HepG2 (cell line): ENCODE data around the gene PYY. TPM values are rescaled to one million over a fixed set of nuclear protein-coding genes. Genes with fewer than 3 reads are reported as not detected.

Experiments
- CEBPG ChIP-seq: IDR thresholded peaks from 2 replicates; pipeline ENCODE4 v1.6.1; 2016
- GATA4 ChIP-seq: sonication (generic); IDR thresholded peaks from 2 replicates; pipeline ENCODE4 v1.6.1; 2016; ENCODE audit warnings: antibody characterized with exemption, low read depth, borderline replicate concordance
- MXD4 ChIP-seq: IDR thresholded peaks from 2 replicates; pipeline ENCODE4 v1.6.1; 2016; ENCODE audit warnings: mild to moderate bottlenecking, missing biosample characterization, missing genetic modification reagents
- SIN3B ChIP-seq: fragments of 150-350 bp; IDR thresholded peaks from 2 replicates; pipeline ENCODE4 v1.6.1; 2014; ENCODE audit warnings: low read length
- TBL1XR1 ChIP-seq: fragments of 150-350 bp; IDR thresholded peaks from 2 replicates; pipeline ENCODE4 v1.6.1; 2014; ENCODE audit warnings: borderline replicate concordance, low read length; ENCODE audit not compliant: partially characterized antibody
- ZFX ChIP-seq: sonication (generic); formaldehyde crosslinking; IDR thresholded peaks from 2 replicates; pipeline ENCODE4 v1.4.0; 2020; ENCODE audit warnings: mild to moderate bottlenecking, low read depth, missing genetic modification reagents, moderate library complexity
- ZFY ChIP-seq: sonication (generic); formaldehyde crosslinking; IDR thresholded peaks from 2 replicates; pipeline ENCODE4 v1.4.0; 2020; ENCODE audit warnings: missing genetic modification reagents
- ZIK1 ChIP-seq: sonication (generic); formaldehyde crosslinking; IDR thresholded peaks from 2 replicates; pipeline ENCODE4 v1.5.0; 2020; ENCODE audit warnings: mild to moderate bottlenecking, low read depth, missing genetic modification reagents, borderline replicate concordance
- ZNF207 ChIP-seq: fragments of 450-650 bp; IDR thresholded peaks from 2 replicates; pipeline ENCODE4 v1.6.1; 2016; ENCODE audit warnings: antibody characterized with exemption, borderline replicate concordance
- ZNF430 ChIP-seq: sonication (generic); formaldehyde crosslinking; IDR thresholded peaks from 2 replicates; pipeline ENCODE4 v1.9.0; 2021; ENCODE audit warnings: mild to moderate bottlenecking, missing genetic modification reagents
- ZNF569 ChIP-seq: sonication (generic); formaldehyde crosslinking; IDR thresholded peaks from 2 replicates; pipeline ENCODE4 v1.5.0; 2020; ENCODE audit warnings: mild to moderate bottlenecking, missing genetic modification reagents, moderate library complexity, borderline replicate concordance
- ZNF781 ChIP-seq: sonication (generic); formaldehyde crosslinking; IDR thresholded peaks from 2 replicates; pipeline ENCODE4 v1.5.1; 2020; ENCODE audit warnings: borderline replicate concordance, mild to moderate bottlenecking, missing genetic modification reagents; ENCODE audit errors: not compliant biosample characterization
- polyA plus RNA-seq, 8 experiments: library from polyadenylated mRNA; depleted of rRNA in 3 of 8; stranded (reverse) in 7 of 8; unstranded in 1 of 8; fragments of >200 nt; fragmentation: Illumina TruSeq in 4 of 8; extraction: Trizol in 4 of 8; gene quantifications; 2 replicates each; pipeline versions ENCODE4 v1.2.1 to v1.2.3, GENCODE V29; 2011 to 2016; ENCODE audit warnings: low read depth in 4 of 8, missing spikeins in 1 of 8, mixed read lengths in 1 of 8; ENCODE audit not compliant: insufficient read depth in 1 of 8
- total RNA-seq, 5 experiments: library from RNA; depleted of rRNA; stranded (reverse); fragments of >200 nt; fragmentation: Illumina TruSeq; extraction: Trizol; gene quantifications; 2 replicates each; pipeline ENCODE4 v1.2.3, GENCODE V29; 2016; ENCODE audit warnings: low read depth in 1 of 5
- TF ChIP-seq, protein P1 (sequence below): sonication (generic); formaldehyde crosslinking; IDR thresholded peaks from 2 replicates; pipeline ENCODE4 v1.4.0; 2020; ENCODE audit warnings: missing genetic modification reagents, borderline replicate concordance
- TF ChIP-seq, protein P2 (sequence below): sonication (generic); formaldehyde crosslinking; IDR thresholded peaks from 2 replicates; pipeline ENCODE4 v1.4.0; 2020; ENCODE audit warnings: mild to moderate bottlenecking, low read depth, missing genetic modification reagents
- TF ChIP-seq, protein P3 (sequence below): sonication (generic); formaldehyde crosslinking; IDR thresholded peaks from 2 replicates; pipeline ENCODE4 v1.9.0; 2021; ENCODE audit warnings: missing genetic modification reagents, mild to moderate bottlenecking, borderline replicate concordance
- TF ChIP-seq, protein P4 (sequence below): sonication (generic); formaldehyde crosslinking; IDR thresholded peaks from 2 replicates; pipeline ENCODE4 v1.4.0; 2020; ENCODE audit warnings: missing genetic modification reagents, borderline replicate concordance
- TF ChIP-seq, protein P5 (sequence below): sonication (generic); IDR thresholded peaks from 2 replicates; pipeline ENCODE4 v1.6.1; 2016; ENCODE audit warnings: low read depth, borderline replicate concordance
- TF ChIP-seq, protein P6 (sequence below): sonication (generic); formaldehyde crosslinking; IDR thresholded peaks from 2 replicates; pipeline ENCODE4 v1.8.0; 2022; ENCODE audit warnings: missing genetic modification reagents, low read depth, mild to moderate bottlenecking, borderline replicate concordance

The PYY gene
- total and polyA plus RNA-seq, 2 of the 13 experiments (the other 11 are each of a cell fraction or from before 2014, with no cell fraction given), result 0.25 TPM; not detected in 1

DNA sequence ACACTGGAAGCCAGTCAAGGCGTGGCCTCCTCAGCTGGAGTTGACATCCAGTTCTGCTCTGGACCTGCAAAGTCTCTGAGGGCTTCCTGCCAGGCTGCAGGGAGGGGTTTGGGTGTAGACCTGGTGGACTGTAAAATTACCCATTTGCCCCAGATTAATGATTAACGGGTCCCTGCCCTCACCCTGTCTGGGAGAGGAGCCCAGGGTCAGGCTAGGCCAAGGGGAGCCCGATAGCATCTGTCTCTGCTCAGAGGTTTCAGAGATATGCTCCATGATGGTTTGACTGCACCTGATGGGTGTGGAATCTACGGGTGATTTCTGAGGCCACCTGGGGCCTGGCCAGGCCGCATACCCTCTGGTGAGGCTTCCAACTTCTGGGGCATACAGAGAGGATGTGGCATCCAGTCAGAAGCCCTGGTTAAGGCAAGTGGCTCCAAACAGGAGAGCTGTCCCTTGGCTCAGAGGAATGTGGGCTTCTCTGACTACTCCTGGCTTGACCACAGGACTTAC is 22.6 kb downstream of the PYY start (continued):
- TF ChIP-seq, protein P1, sequence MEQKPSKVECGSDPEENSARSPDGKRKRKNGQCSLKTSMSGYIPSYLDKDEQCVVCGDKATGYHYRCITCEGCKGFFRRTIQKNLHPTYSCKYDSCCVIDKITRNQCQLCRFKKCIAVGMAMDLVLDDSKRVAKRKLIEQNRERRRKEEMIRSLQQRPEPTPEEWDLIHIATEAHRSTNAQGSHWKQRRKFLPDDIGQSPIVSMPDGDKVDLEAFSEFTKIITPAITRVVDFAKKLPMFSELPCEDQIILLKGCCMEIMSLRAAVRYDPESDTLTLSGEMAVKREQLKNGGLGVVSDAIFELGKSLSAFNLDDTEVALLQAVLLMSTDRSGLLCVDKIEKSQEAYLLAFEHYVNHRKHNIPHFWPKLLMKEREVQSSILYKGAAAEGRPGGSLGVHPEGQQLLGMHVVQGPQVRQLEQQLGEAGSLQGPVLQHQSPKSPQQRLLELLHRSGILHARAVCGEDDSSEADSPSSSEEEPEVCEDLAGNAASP (CRISPR knock-in tag), result peak; percentile 96
- TF ChIP-seq ZIK1 (CRISPR knock-in tag) (no peak), SIN3B (no peak), ZNF569 (no peak), GATA4 (no peak), ZNF430 (0 out of 2 replicates have a peak, but pooled peaks have one; percentile 17), MXD4 (CRISPR knock-in tag) (no peak), CEBPG (CRISPR knock-in tag) (no peak), ZFY (0 out of 2 replicates have a peak, but pooled peaks have one; percentile 33), ZNF207 (no peak), ZFX (CRISPR knock-in tag) (peak; percentile 37; the same call in 1 of the 2 replicates), ZNF781 (no peak), TBL1XR1 (no peak)
- TF ChIP-seq, protein P2, sequence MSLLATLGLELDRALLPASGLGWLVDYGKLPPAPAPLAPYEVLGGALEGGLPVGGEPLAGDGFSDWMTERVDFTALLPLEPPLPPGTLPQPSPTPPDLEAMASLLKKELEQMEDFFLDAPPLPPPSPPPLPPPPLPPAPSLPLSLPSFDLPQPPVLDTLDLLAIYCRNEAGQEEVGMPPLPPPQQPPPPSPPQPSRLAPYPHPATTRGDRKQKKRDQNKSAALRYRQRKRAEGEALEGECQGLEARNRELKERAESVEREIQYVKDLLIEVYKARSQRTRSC, result no peak
- TF ChIP-seq, protein P3, sequence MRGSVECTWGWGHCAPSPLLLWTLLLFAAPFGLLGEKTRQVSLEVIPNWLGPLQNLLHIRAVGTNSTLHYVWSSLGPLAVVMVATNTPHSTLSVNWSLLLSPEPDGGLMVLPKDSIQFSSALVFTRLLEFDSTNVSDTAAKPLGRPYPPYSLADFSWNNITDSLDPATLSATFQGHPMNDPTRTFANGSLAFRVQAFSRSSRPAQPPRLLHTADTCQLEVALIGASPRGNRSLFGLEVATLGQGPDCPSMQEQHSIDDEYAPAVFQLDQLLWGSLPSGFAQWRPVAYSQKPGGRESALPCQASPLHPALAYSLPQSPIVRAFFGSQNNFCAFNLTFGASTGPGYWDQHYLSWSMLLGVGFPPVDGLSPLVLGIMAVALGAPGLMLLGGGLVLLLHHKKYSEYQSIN, result no peak
- TF ChIP-seq, protein P4, sequence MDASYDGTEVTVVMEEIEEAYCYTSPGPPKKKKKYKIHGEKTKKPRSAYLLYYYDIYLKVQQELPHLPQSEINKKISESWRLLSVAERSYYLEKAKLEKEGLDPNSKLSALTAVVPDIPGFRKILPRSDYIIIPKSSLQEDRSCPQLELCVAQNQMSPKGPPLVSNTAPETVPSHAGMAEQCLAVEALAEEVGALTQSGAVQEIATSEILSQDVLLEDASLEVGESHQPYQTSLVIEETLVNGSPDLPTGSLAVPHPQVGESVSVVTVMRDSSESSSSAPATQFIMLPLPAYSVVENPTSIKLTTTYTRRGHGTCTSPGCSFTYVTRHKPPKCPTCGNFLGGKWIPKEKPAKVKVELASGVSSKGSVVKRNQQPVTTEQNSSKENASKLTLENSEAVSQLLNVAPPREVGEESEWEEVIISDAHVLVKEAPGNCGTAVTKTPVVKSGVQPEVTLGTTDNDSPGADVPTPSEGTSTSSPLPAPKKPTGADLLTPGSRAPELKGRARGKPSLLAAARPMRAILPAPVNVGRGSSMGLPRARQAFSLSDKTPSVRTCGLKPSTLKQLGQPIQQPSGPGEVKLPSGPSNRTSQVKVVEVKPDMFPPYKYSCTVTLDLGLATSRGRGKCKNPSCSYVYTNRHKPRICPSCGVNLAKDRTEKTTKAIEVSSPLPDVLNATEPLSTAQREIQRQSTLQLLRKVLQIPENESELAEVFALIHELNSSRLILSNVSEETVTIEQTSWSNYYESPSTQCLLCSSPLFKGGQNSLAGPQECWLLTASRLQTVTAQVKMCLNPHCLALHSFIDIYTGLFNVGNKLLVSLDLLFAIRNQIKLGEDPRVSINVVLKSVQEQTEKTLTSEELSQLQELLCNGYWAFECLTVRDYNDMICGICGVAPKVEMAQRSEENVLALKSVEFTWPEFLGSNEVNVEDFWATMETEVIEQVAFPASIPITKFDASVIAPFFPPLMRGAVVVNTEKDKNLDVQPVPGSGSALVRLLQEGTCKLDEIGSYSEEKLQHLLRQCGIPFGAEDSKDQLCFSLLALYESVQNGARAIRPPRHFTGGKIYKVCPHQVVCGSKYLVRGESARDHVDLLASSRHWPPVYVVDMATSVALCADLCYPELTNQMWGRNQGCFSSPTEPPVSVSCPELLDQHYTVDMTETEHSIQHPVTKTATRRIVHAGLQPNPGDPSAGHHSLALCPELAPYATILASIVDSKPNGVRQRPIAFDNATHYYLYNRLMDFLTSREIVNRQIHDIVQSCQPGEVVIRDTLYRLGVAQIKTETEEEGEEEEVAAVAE (CRISPR knock-in tag), result no peak
- TF ChIP-seq, protein P5, sequence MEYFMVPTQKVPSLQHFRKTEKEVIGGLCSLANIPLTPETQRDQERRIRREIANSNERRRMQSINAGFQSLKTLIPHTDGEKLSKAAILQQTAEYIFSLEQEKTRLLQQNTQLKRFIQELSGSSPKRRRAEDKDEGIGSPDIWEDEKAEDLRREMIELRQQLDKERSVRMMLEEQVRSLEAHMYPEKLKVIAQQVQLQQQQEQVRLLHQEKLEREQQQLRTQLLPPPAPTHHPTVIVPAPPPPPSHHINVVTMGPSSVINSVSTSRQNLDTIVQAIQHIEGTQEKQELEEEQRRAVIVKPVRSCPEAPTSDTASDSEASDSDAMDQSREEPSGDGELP, result peak; percentile 66; the same call in 1 of the 2 replicates
- TF ChIP-seq, protein P6, sequence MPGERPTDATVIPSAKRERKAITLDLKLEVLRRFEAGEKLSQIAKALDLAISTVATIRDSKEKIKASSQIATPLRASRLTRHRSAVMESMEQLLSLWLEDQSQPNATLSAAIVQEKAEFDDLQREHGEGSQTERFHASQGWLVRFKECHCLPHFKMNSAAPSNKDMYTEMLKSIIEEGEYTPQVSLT (CRISPR knock-in tag), result no peak
